Measurements from ENCODE around the gene KATNB1. TPM values are rescaled to one million over a fixed set of nuclear protein-coding genes. Genes with fewer than 3 reads are reported as not detected.
A peak's percentile ranks its signal among the peaks of the same experiment; 100 is the strongest.

Gene KATNB1
- polyA plus RNA-seq, 2 of the 4 experiments (the other 2 are of a cell fraction) = 21.0 to 21.1 TPM

DNA sequence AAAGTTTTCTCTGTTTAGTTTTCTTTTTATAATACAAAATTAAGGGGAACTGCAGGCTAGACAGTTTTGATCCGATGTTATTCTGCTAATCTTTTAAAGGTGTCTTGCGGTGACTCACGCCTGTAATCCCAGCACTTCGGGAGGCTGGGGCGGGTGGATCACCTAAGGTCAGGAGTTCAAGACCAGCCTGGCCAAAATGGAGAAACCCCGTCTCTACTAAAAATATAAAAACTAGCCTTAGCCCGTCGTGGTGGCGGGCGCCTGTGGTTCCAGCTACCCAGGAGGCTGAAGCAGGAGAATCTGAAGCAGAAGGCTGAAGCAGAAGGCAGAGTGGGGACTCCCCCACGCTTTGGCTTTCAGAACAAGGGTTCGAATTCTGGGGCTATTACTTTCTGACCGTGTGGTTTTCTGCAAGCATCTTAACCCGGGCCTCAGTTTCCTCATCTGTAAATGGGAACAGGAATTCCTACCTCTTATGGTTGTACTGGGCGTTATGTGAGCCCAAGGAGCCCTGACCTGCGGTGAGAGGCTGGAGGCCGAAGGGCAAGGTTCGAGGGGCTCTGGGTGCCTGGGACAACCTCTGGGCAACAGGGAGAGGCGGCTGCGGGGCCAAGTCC lies 1.2 kb upstream of the KATNB1 start:
- peak overlapping the region; percentile 89 for H3K4me2 ChIP-seq
- peaks cover 12% of the 10 kb centered on the region for H3K4me1 ChIP-seq
- ChIA-PET POLR2A (interaction anchor here (1.0 to 1.8 kb wide), 3 partner anchors 21 to 143 kb away, joined by 3 to 6 read pairs (median 5); no protein-coding TSS in a partner anchor), CTCF (interaction anchor here (1.1 to 4.0 kb wide), 7 partner anchors 13 to 158 kb away, joined by 3 to 31 read pairs (median 20); no protein-coding TSS in a partner anchor)
- peak overlapping the region; percentile 72 for H3K4me3 ChIP-seq
- DNase-seq (ENCODE audit: low read depth in 1 of 2, low spot score in 1 of 2) (no peak), FAIRE-seq (no peak), ATAC-seq (no peak)
- H3K9me3 ChIP-seq = no peaks in the 10 kb centered on the region
- WGBS (ENCODE audit: missing lambda C conversion rate) = 42% methylated on average over 20 of the region's 20 CpGs
- TF ChIP-seq KDM5A (IDR thresholded peaks at IDR 0.05) = no peak
- TF ChIP-seq MAFK (IDR thresholded peaks at IDR 0.05; ENCODE audit: partially characterized antibody) = no peak
- TF ChIP-seq CHD4 (IDR thresholded peaks at IDR 0.05; ENCODE audit: borderline replicate concordance) = peak; percentile 75; the same call in 1 of the 2 replicates
- peak; percentile 37; the same call in 1 of the 2 replicates for TF ChIP-seq KDM1A (IDR thresholded peaks at IDR 0.05; ENCODE audit: low read depth)
- no peak for TF ChIP-seq EHF (CRISPR knock-in tag; IDR thresholded peaks at IDR 0.05)
- H3K27ac ChIP-seq = peak overlapping the region; percentile 92 to 93

DNA sequence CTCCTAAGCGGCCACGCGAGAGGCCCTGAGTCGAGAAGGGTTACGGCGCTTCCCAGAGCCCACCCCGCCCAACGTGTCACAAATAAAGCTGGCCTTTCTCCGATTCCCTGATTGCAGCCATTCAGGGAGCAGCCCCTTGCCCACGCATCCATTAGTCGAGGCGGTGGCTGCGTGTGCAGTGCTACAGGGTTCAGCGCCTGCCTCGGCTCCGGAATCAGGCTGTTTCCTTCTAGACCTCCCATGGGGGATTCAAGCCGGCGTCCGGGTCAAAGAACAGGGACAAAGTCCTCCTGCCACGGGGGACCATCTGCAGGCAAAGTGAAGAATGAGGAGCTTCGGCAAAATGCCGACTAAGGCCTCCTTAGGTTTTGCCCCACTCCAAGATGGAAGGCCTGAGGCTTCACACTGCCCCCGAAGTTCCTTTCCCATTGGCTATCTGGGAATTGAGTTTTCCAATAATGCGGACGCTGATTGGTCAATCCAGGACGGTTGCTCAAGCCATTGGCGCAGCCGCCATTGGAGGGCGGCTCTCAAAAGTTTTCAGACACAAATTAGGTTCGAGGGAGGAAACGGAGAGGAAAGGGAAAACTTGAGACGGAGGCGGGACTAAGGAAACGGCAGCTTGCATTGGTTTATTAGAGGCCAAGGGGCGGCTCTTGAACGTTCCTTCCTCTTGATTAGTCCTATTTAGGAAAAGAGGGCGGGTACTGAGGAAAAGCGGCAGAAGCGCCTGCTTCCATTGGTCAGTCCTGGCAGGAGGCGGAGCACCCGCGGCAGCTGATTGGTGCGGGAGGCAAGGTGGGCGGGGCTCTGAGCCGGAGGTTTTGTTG lies 430 bp upstream of the KATNB1 start:
- 1% methylated on average over 34 of the region's 45 CpGs for WGBS (ENCODE audit: missing lambda C conversion rate)
- POLR2A ChIA-PET = interaction anchor here (0.5 to 1.8 kb wide), 11 partner anchors 20 to 394 kb away, joined by 3 to 6 read pairs (median 3); partner anchors contain the start of gene CFAP20
- peak; percentile 99 to 100 for DNase-seq (ENCODE audit: low read depth in 1 of 2, low spot score in 1 of 2)
- TF ChIP-seq KDM5A (IDR thresholded peaks at IDR 0.05) (no peak), KDM1A (IDR thresholded peaks at IDR 0.05; ENCODE audit: low read depth) (no peak), HEYL (CRISPR knock-in tag; IDR thresholded peaks at IDR 0.05) (no peak), EHMT2 (IDR thresholded peaks at IDR 0.05; ENCODE audit: low read depth) (no peak), HDAC2 (IDR thresholded peaks at IDR 0.05) (no peak), CEBPB (IDR thresholded peaks at IDR 0.05) (peak in 1 of 2 experiments; percentile 75; a peak in 2 of 4 replicates), POLR2AphosphoS2 (conservative IDR thresholded peaks at IDR 0.05; ENCODE audit: low read length) (no peak), FOSL2 (IDR thresholded peaks at IDR 0.05) (no peak), FOSL2 (CRISPR knock-in tag; IDR thresholded peaks at IDR 0.05) (no peak), BHLHE40 (IDR thresholded peaks at IDR 0.05; ENCODE audit: low read depth, low read length) (no peak), MYC (IDR thresholded peaks at IDR 0.05; ENCODE audit: borderline replicate concordance, low read length) (no peak), JUNB (IDR thresholded peaks at IDR 0.05) (no peak), MAZ (IDR thresholded peaks at IDR 0.05; ENCODE audit: borderline replicate concordance, low read depth, low read length) (no peak), POLR2A (IDR thresholded peaks at IDR 0.05; ENCODE audit: low read length) (0 out of 2 replicates have a peak, but pooled peaks have one; percentile 8), CBX8 (IDR thresholded peaks at IDR 0.05) (no peak), RARB (CRISPR knock-in tag; IDR thresholded peaks at IDR 0.05) (no peak), HOXA7 (CRISPR knock-in tag; IDR thresholded peaks at IDR 0.05) (no peak), ZSCAN20 (CRISPR knock-in tag; IDR thresholded peaks at IDR 0.05) (no peak), EHF (CRISPR knock-in tag; IDR thresholded peaks at IDR 0.05) (no peak), GATA3 (IDR thresholded peaks at IDR 0.05; ENCODE audit: borderline replicate concordance) (no peak; the same call in 1 of the 2 replicates), RCOR1 (IDR thresholded peaks at IDR 0.05; ENCODE audit: low read depth, low read length) (no peak)
- TF ChIP-seq, protein P1, sequence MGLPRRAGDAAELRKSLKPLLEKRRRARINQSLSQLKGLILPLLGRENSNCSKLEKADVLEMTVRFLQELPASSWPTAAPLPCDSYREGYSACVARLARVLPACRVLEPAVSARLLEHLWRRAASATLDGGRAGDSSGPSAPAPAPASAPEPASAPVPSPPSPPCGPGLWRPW (IDR thresholded peaks at IDR 0.05) = no peak
- TF ChIP-seq, protein P2, sequence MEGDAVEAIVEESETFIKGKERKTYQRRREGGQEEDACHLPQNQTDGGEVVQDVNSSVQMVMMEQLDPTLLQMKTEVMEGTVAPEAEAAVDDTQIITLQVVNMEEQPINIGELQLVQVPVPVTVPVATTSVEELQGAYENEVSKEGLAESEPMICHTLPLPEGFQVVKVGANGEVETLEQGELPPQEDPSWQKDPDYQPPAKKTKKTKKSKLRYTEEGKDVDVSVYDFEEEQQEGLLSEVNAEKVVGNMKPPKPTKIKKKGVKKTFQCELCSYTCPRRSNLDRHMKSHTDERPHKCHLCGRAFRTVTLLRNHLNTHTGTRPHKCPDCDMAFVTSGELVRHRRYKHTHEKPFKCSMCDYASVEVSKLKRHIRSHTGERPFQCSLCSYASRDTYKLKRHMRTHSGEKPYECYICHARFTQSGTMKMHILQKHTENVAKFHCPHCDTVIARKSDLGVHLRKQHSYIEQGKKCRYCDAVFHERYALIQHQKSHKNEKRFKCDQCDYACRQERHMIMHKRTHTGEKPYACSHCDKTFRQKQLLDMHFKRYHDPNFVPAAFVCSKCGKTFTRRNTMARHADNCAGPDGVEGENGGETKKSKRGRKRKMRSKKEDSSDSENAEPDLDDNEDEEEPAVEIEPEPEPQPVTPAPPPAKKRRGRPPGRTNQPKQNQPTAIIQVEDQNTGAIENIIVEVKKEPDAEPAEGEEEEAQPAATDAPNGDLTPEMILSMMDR (IDR thresholded peaks at IDR 0.05) = no peak
- TF ChIP-seq, protein P3, sequence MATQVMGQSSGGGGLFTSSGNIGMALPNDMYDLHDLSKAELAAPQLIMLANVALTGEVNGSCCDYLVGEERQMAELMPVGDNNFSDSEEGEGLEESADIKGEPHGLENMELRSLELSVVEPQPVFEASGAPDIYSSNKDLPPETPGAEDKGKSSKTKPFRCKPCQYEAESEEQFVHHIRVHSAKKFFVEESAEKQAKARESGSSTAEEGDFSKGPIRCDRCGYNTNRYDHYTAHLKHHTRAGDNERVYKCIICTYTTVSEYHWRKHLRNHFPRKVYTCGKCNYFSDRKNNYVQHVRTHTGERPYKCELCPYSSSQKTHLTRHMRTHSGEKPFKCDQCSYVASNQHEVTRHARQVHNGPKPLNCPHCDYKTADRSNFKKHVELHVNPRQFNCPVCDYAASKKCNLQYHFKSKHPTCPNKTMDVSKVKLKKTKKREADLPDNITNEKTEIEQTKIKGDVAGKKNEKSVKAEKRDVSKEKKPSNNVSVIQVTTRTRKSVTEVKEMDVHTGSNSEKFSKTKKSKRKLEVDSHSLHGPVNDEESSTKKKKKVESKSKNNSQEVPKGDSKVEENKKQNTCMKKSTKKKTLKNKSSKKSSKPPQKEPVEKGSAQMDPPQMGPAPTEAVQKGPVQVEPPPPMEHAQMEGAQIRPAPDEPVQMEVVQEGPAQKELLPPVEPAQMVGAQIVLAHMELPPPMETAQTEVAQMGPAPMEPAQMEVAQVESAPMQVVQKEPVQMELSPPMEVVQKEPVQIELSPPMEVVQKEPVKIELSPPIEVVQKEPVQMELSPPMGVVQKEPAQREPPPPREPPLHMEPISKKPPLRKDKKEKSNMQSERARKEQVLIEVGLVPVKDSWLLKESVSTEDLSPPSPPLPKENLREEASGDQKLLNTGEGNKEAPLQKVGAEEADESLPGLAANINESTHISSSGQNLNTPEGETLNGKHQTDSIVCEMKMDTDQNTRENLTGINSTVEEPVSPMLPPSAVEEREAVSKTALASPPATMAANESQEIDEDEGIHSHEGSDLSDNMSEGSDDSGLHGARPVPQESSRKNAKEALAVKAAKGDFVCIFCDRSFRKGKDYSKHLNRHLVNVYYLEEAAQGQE (IDR thresholded peaks at IDR 0.05) = no peak
- TF ChIP-seq, protein P4, sequence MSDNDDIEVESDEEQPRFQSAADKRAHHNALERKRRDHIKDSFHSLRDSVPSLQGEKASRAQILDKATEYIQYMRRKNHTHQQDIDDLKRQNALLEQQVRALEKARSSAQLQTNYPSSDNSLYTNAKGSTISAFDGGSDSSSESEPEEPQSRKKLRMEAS (IDR thresholded peaks at IDR 0.05) = peak; percentile 66
- TF ChIP-seq, protein P5, sequence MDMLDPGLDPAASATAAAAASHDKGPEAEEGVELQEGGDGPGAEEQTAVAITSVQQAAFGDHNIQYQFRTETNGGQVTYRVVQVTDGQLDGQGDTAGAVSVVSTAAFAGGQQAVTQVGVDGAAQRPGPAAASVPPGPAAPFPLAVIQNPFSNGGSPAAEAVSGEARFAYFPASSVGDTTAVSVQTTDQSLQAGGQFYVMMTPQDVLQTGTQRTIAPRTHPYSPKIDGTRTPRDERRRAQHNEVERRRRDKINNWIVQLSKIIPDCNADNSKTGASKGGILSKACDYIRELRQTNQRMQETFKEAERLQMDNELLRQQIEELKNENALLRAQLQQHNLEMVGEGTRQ (IDR thresholded peaks at IDR 0.05) = peak; percentile 40; the same call in 1 of the 2 replicates
- TF ChIP-seq, protein P6, sequence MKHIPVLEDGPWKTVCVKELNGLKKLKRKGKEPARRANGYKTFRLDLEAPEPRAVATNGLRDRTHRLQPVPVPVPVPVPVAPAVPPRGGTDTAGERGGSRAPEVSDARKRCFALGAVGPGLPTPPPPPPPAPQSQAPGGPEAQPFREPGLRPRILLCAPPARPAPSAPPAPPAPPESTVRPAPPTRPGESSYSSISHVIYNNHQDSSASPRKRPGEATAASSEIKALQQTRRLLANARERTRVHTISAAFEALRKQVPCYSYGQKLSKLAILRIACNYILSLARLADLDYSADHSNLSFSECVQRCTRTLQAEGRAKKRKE (CRISPR knock-in tag; IDR thresholded peaks at IDR 0.05; ENCODE audit: low read depth) = no peak

More for the DNA sequence above, 430 bp upstream of the KATNB1 start:
- no peaks in the 10 kb centered on the region for H3K9me3 ChIP-seq
- FAIRE-seq (peak; percentile 98), ATAC-seq (peak; percentile 88 to 95)
- H3K27ac ChIP-seq = peak overlapping the region; percentile 92 to 93
- H3K4me3 ChIP-seq = peak overlapping the region; percentile 72
- CTCF ChIA-PET = interaction anchor here (0.9 to 4.0 kb wide), 12 partner anchors 11 to 387 kb away, joined by 3 to 31 read pairs (median 6); no protein-coding TSS in a partner anchor
- peak overlapping the region; percentile 97 for H3K4me2 ChIP-seq
- peaks cover 12% of the 10 kb centered on the region for H3K4me1 ChIP-seq

Data from A549 (cell line).